Measurements from ENCODE around the gene FAM221B. TPM values are rescaled to one million over a fixed set of nuclear protein-coding genes. Genes with fewer than 3 reads are reported as not detected.

The FAM221B gene
- total RNA-seq, 1 donor from 2014 or later, result not detected

DNA sequence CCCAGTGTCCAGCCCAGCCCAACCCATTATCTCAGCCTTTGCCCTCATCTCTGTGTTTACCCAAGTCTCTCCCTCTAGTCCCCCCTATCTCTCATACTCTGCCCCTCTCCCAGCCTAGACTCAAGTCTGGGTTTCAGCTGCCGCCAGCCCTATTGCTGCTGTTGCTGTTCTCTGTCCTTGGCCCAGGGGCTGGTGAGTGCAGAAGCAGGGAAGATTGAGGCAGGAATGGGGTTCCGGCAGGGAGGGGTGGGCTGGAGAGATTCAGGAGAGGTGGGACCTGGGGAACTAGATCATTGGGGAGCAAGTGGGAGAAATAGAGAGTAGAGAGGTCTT is 1.2 kb upstream of the FAM221B start:
- intact Hi-C loops (cut with DNase I), result no loop called here
- Histone ChIP-seq H3K4me1 (peaks cover 69% of the 10 kb centered on the region), H3K27me3 (no peaks in the 10 kb centered on the region), H3K27ac (peak overlapping the region; percentile 95), H3K36me3 (no peaks in the 10 kb centered on the region), H3K4me3 (peak overlapping the region; percentile 49 to 66), H3K9me3 (no peaks in the 10 kb centered on the region)
- TF ChIP-seq, protein P1, sequence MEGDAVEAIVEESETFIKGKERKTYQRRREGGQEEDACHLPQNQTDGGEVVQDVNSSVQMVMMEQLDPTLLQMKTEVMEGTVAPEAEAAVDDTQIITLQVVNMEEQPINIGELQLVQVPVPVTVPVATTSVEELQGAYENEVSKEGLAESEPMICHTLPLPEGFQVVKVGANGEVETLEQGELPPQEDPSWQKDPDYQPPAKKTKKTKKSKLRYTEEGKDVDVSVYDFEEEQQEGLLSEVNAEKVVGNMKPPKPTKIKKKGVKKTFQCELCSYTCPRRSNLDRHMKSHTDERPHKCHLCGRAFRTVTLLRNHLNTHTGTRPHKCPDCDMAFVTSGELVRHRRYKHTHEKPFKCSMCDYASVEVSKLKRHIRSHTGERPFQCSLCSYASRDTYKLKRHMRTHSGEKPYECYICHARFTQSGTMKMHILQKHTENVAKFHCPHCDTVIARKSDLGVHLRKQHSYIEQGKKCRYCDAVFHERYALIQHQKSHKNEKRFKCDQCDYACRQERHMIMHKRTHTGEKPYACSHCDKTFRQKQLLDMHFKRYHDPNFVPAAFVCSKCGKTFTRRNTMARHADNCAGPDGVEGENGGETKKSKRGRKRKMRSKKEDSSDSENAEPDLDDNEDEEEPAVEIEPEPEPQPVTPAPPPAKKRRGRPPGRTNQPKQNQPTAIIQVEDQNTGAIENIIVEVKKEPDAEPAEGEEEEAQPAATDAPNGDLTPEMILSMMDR (IDR thresholded peaks at IDR 0.05), result no peak
- TF ChIP-seq POLR2A (IDR thresholded peaks at IDR 0.05) (no peak), POLR2AphosphoS5 (IDR thresholded peaks at IDR 0.05; ENCODE audit: insufficient read depth in 1 of 2, low read depth in 1 of 2) (no peak)
- no peak for DNase-seq (ENCODE audit: extremely low spot score in 2 of 2)

DNA sequence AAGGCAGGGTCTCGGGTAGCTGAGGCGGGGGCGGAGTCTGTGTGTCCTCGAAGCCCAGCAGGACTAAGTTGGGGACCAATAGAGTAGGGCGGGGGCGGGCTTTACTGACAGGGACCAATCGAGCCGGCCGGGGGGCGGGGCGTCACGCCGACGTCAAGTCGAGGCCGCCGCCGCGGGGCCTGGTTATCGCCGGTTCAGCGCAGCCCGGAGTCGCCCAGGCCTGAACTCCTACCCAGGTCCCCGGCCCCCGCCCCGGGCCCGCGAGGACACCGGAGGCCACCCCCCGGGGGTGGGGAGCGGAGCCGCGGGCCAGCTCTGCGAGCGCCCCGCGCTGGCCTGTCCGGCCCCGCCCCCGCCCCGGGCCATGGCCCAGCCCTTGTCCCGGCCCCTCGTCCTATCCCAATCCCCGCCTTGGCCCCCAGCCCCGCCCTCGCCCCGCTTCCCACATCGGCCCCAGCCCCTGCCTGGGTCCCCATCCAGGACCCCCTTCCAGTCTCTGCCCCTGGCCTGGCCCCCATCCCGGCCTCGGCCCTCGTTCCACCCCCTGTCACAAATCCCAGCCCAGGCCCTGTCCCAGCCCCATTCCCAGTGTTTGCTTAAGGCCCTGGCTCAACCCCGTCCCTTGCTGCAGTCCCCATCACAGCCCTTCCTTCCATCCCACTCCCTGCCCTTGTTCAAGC is 692 bp upstream of the FAM221B start, which contains the start of gene TMEM8B:
TSS of gene TMEM8B (plus strand) at position 145 of the 680 bp plus-strand sequence. CDS start at position 365, 220 bp downstream.
- Histone ChIP-seq H3K4me1 (peaks cover 67% of the 10 kb centered on the region), H3K9me3 (no peaks in the 10 kb centered on the region), H3K27ac (peak within 1 kb of the TSS; percentile 95), H3K36me3 (no peaks in the 10 kb centered on the region), H3K4me3 (peak within 1 kb of the TSS; percentile 49 to 66), H3K27me3 (no peaks in the 10 kb centered on the region)
- intact Hi-C loops (cut with DNase I), result no loop called here
- TF ChIP-seq POLR2AphosphoS5 (IDR thresholded peaks at IDR 0.05; ENCODE audit: insufficient read depth in 1 of 2, low read depth in 1 of 2) (peak in 1 of 2 donors; percentile 60), POLR2A (IDR thresholded peaks at IDR 0.05) (peak in 1 of 2 donors; percentile 63)
- TF ChIP-seq, protein P1 (IDR thresholded peaks at IDR 0.05), result no peak
- DNase-seq (ENCODE audit: extremely low spot score in 2 of 2), result peak in 1 of 2 donors; percentile 97

DNA sequence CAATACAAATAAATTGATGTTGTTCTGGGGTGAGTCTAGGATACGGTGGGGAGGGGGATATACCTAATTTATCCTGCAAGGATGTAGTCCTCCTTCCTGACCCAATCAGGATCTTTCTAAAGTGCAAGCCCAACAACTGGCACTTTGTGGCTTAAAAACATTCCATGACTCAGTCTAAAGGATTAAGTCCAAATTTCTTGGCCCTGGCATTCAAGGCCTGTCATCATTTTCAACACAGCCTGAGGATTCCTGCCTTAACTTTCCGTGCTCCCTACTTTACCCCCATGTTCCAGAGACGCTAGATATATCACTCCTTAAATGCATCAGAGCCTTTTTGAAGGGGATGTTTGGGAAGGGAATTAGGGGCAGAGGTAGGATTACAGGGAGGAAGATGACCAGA is 1.0 kb downstream of the FAM221B start:
- no peak for DNase-seq (ENCODE audit: extremely low spot score in 2 of 2)
- Histone ChIP-seq H3K4me3 (no peak overlapping the region), H3K4me1 (peaks cover 56% of the 10 kb centered on the region), H3K27ac (no peak overlapping the region), H3K27me3 (no peaks in the 10 kb centered on the region), H3K36me3 (no peaks in the 10 kb centered on the region), H3K9me3 (no peaks in the 10 kb centered on the region)
- TF ChIP-seq POLR2A (IDR thresholded peaks at IDR 0.05), result no peak
- TF ChIP-seq POLR2AphosphoS5 (IDR thresholded peaks at IDR 0.05; ENCODE audit: insufficient read depth in 1 of 2, low read depth in 1 of 2), result no peak
- TF ChIP-seq, protein P1 (IDR thresholded peaks at IDR 0.05), result no peak
- intact Hi-C loops (cut with DNase I), result no loop called here

DNA sequence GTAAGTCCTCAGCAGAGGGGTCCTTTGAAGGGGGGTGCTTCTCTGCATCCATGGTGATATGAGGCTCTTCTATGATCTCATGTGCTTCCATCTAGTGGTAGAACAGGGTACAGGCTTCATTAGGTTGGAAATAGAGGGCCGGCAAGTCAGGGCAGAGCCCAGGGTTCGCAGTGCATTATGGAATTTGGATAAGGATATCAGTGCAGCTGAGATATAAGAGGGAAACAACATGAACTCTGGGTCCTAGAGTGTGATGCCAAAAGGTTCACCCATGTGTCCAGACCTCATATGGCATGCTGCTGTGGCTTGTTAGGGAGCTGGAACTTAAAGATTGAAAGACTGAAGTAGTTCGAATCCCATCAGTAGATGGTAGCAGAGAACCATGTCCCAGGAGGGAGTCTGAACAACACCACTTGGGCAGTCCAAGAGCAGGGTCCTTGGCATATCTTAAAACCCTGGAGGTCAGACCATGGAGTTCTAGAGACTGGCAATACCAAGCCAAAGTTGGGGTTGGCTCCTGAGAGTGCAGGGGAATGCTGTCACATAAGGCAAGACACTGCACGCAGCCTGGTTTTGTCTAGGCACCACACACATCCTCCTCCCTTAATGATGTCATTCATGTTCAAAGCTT is 2.3 kb downstream of the FAM221B start:
- no peak for DNase-seq (ENCODE audit: extremely low spot score in 2 of 2)
- no peaks in the 10 kb centered on the region for H3K36me3 ChIP-seq
- H3K27ac ChIP-seq, result peak overlapping the region; percentile 45
- no peak overlapping the region for H3K4me3 ChIP-seq
- TF ChIP-seq, protein P1 (IDR thresholded peaks at IDR 0.05), result peak; percentile 54 to 73 (median 57)
- TF ChIP-seq POLR2A (IDR thresholded peaks at IDR 0.05) (no peak), POLR2AphosphoS5 (IDR thresholded peaks at IDR 0.05; ENCODE audit: insufficient read depth in 1 of 2, low read depth in 1 of 2) (peak in 1 of 2 donors; percentile 22)
- peaks cover 45% of the 10 kb centered on the region for H3K4me1 ChIP-seq
- intact Hi-C loops (cut with DNase I), result no loop called here
- H3K9me3 ChIP-seq, result no peaks in the 10 kb centered on the region
- H3K27me3 ChIP-seq, result no peaks in the 10 kb centered on the region

DNA sequence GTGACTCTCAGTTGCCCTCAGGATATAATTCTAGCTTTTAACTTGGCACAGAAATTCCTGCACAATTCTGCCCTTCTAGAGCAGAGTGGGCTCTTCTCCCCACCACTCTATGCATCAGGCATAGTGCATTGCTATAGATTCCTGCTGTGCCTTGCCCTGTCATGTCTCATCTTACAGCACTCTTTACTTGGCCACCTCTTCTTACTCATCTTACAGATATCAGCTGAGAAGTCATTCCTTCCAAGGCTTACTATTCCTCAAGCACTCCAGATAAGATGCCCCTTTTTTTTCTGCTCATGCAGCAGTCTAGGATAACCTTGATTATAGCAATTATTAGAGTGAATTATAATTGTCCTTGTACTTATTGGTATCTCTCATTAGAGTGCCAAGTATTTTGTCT is 5.6 kb downstream of the FAM221B start:
- peaks cover 21% of the 10 kb centered on the region for H3K4me1 ChIP-seq
- intact Hi-C loops (cut with DNase I), result no loop called here
- no peak overlapping the region for H3K27ac ChIP-seq
- no peak overlapping the region for H3K4me3 ChIP-seq
- no peaks in the 10 kb centered on the region for H3K27me3 ChIP-seq
- no peak for TF ChIP-seq POLR2AphosphoS5 (IDR thresholded peaks at IDR 0.05; ENCODE audit: insufficient read depth in 1 of 2, low read depth in 1 of 2)
- TF ChIP-seq, protein P1 (IDR thresholded peaks at IDR 0.05), result no peak
- DNase-seq (ENCODE audit: extremely low spot score in 2 of 2), result no peak
- H3K36me3 ChIP-seq, result no peaks in the 10 kb centered on the region
- no peaks in the 10 kb centered on the region for H3K9me3 ChIP-seq
